GM18907 (cell line): Measurements from ENCODE around the gene EMILIN1.

Experiments used
- ATAC-seq: cut with Tn5 transposase; IDR thresholded peaks from one replicate; pipeline ENCODE4 v1.9.1; 2021; ENCODE audit warnings: mild to moderate bottlenecking, moderate library complexity; ENCODE audit not compliant: unreplicated experiment

Gene EMILIN1

GRCh38 chr2:27079233-27080139, 1.1 kb downstream of the EMILIN1 start:
- ATAC-seq, result no peak

- ATAC-seq, result no peak
Observed at GRCh38 chr2:27080140-27080469, 1.7 kb downstream of the EMILIN1 start.

- ATAC-seq, result no peak
Observed at GRCh38 chr2:27080603-27080936, 2.2 kb downstream of the EMILIN1 start.

- no peak for ATAC-seq
Observed at GRCh38 chr2:27081984-27082772, 3.8 kb downstream of the EMILIN1 start.

- no peak for ATAC-seq
Observed at GRCh38 chr2:27082773-27083409, 4.5 kb downstream of the EMILIN1 start.

GRCh38 chr2:27083410-27084296, 5.2 kb downstream of the EMILIN1 start:
- no peak for ATAC-seq

GRCh38 chr2:27084297-27085061, 6.1 kb downstream of the EMILIN1 start:
- ATAC-seq, result no peak

GRCh38 chr2:27085062-27085672, 6.8 kb downstream of the EMILIN1 start:
- ATAC-seq, result no peak

GRCh38 chr2:27085673-27086089, 7.3 kb downstream of the EMILIN1 start:
- ATAC-seq, result peak; percentile 7

- ATAC-seq, result peak; percentile 78
Observed at GRCh38 chr2:27086090-27086723, 7.8 kb downstream of the EMILIN1 start.

GRCh38 chr2:27086724-27087593, 8.5 kb downstream of the EMILIN1 start, which contains the start of gene KHK:
TSS of gene KHK (plus strand) at chr2:27086772. CDS start at chr2:27087260, 488 bp downstream.
- ATAC-seq, result peak; percentile 24

GRCh38 chr2:27087823-27088410, 9.5 kb downstream of the EMILIN1 start:
- no peak for ATAC-seq

GRCh38 chr2:27088634-27089033, 10.2 kb downstream of the EMILIN1 start:
- no peak for ATAC-seq

GRCh38 chr2:27089111-27089954, 10.9 kb downstream of the EMILIN1 start:
- no peak for ATAC-seq

- no peak for ATAC-seq
Observed at GRCh38 chr2:27091746-27092695, 13.6 kb downstream of the EMILIN1 start.
